A673 (cell line): ENCODE measurements around the gene STUB1. TPM values are rescaled to one million over a fixed set of nuclear protein-coding genes. Genes with fewer than 3 reads are reported as not detected.
A peak's percentile ranks its signal among the peaks of the same experiment; 100 is the strongest.

Experiments
- BruUV-seq: library from RNA; stranded (reverse); fragments of 400-500 nt; replicated peaks from 2 replicates; lab custom pipeline; 2021; lab: Mats Ljungman, UMichigan
- CTCF ChIA-PET: fragments of 300-600 bp; sonication (Branson Sonifier 250); formaldehyde crosslinking; loops from one replicate; lab custom pipeline; 2022; ENCODE audit warnings: antibody characterized with exemption; lab: Charles Lee
- POLR2A ChIA-PET: fragments of 300-600 bp; sonication (Branson Sonifier 250); formaldehyde crosslinking; loops from one replicate; lab custom pipeline; 2022; ENCODE audit warnings: antibody characterized with exemption; ENCODE audit not compliant: low non-redundant PET; lab: Charles Lee
- DNase-seq: peaks from one replicate; pipeline ENCODE4 v3.0.0-alpha.2; 2015; ENCODE audit warnings: low spot score
- H3K27ac ChIP-seq: fragments of 200-600 bp; sonication (generic); 2 replicates; pipeline ENCODE4 v1.5.1; 2016; ENCODE audit warnings: mixed run types, low read depth, mild to moderate bottlenecking, mixed read lengths, antibody characterized with exemption, low read length; ENCODE audit not compliant: poor library complexity, severe bottlenecking
- H3K27me3 ChIP-seq: fragments of 200-600 bp; sonication (generic); replicated peaks from 2 replicates; pipeline ENCODE4 v1.6.1; 2017; ENCODE audit warnings: mixed run types, low read depth, mild to moderate bottlenecking, mixed read lengths, antibody characterized with exemption, low read length; ENCODE audit not compliant: insufficient read depth, poor library complexity
- H3K36me3 ChIP-seq: fragments of 200-600 bp; sonication (generic); 2 replicates; pipeline ENCODE4 v1.6.1; 2016; ENCODE audit warnings: mixed run types, mild to moderate bottlenecking, mixed read lengths, antibody characterized with exemption, low read length; ENCODE audit not compliant: insufficient read depth, poor library complexity, severe bottlenecking
- H3K4me1 ChIP-seq: fragments of 200-600 bp; sonication (generic); 2 replicates; pipeline ENCODE4 v1.6.1; 2017; ENCODE audit warnings: mixed run types, mild to moderate bottlenecking, mixed read lengths, antibody characterized with exemption, low read length; ENCODE audit not compliant: insufficient read depth, poor library complexity, severe bottlenecking
- H3K4me3 ChIP-seq: fragments of 200-600 bp; sonication (generic); 2 replicates; pipeline ENCODE4 v1.5.1; 2016; ENCODE audit warnings: low read depth, mixed run types, mild to moderate bottlenecking, mixed read lengths, low read length; ENCODE audit not compliant: poor library complexity, severe bottlenecking
- H3K9me3 ChIP-seq: fragments of 200-600 bp; sonication (generic); 2 replicates; pipeline ENCODE4 v1.6.1; 2016; ENCODE audit warnings: mixed run types, low read depth, mild to moderate bottlenecking, mixed read lengths, antibody characterized with exemption, low read length; ENCODE audit not compliant: poor library complexity, severe bottlenecking
- CTCF ChIP-seq: fragments of 300-800, 200-600 bp; sonication (generic); conservative IDR thresholded peaks from 2 replicates; pipeline ENCODE4 v1.5.1; 2017; ENCODE audit warnings: low read depth, mild to moderate bottlenecking, antibody characterized with exemption, low read length, moderate library complexity, mixed read lengths
- EZH2 ChIP-seq: fragments of 200-600 bp; sonication (generic); IDR thresholded peaks from 2 replicates; pipeline ENCODE4 v1.6.1; 2017; ENCODE audit warnings: borderline replicate concordance, low read depth, mild to moderate bottlenecking, mixed read lengths, antibody characterized with exemption, low read length; ENCODE audit not compliant: poor library complexity, severe bottlenecking
- intact Hi-C: fragments of 100-400 bp; cut with micrococcal nuclease; formaldehyde crosslinking; loops from one replicate; pipeline ENCODE4 v1.10.0; 2022; ENCODE audit not compliant: unreplicated experiment
- total RNA-seq: library from RNA; stranded (reverse); gene quantifications from 2 replicates; pipeline ENCODE4 v1.2.3, GENCODE V29; 2021

Gene STUB1
- total RNA-seq, 1 experiment from 2014 or later, result 88.2 TPM

- CTCF ChIA-PET, result no interaction called here
- POLR2A ChIA-PET, result no interaction called here
- peak; percentile 96 for DNase-seq
- TF ChIP-seq CTCF (peak; percentile 76), EZH2 (no peak)
- peaks cover 3% of the 10 kb centered on the region for H3K4me1 ChIP-seq
- no TSS peak for BruUV-seq
- H3K27me3 ChIP-seq, result no peaks in the 10 kb centered on the region
- peak within 1 kb of the TSS; percentile 94 for H3K27ac ChIP-seq
- H3K36me3 ChIP-seq, result peaks cover 35% of the 10 kb centered on the region
- no peaks in the 10 kb centered on the region for H3K9me3 ChIP-seq
- intact Hi-C loops, result no loop called here
- peak within 1 kb of the TSS; percentile 99 for H3K4me3 ChIP-seq
Measured at GRCh38 chr16:667780-668518, 12.3 kb upstream of the STUB1 start, which contains the start of gene RHOT2. Gene RHOT2, plus strand, starts transcription at chr16:668132. Its CDS starts 68 bp downstream, at chr16:668200.

GRCh38 chr16:668519-669171, 11.6 kb upstream of the STUB1 start:
- DNase-seq, result no peak
- H3K4me1 ChIP-seq, result peaks cover 3% of the 10 kb centered on the region
- ChIA-PET POLR2A (interaction anchor here (0.6 kb wide), 1 partner anchor 18 kb away, joined by 3 read pairs; no protein-coding TSS in a partner anchor), CTCF (no interaction called here)
- peak overlapping the region; percentile 94 for H3K27ac ChIP-seq
- TF ChIP-seq EZH2 (no peak), CTCF (no peak)
- H3K4me3 ChIP-seq, result peak overlapping the region; percentile 99
- intact Hi-C loops, result no loop called here
- H3K36me3 ChIP-seq, result peaks cover 42% of the 10 kb centered on the region
- H3K9me3 ChIP-seq, result no peaks in the 10 kb centered on the region
- BruUV-seq, result no TSS peak
- no peaks in the 10 kb centered on the region for H3K27me3 ChIP-seq

- ChIA-PET POLR2A (no interaction called here), CTCF (no interaction called here)
- peaks cover 46% of the 10 kb centered on the region for H3K36me3 ChIP-seq
- DNase-seq, result no peak
- peaks cover 3% of the 10 kb centered on the region for H3K4me1 ChIP-seq
- H3K9me3 ChIP-seq, result no peaks in the 10 kb centered on the region
- BruUV-seq, result no TSS peak
- H3K27me3 ChIP-seq, result no peaks in the 10 kb centered on the region
- no peak overlapping the region for H3K27ac ChIP-seq
- TF ChIP-seq EZH2, result no peak
- intact Hi-C loops, result no loop called here
- no peak overlapping the region for H3K4me3 ChIP-seq
Measured at GRCh38 chr16:669666-670065, 10.5 kb upstream of the STUB1 start.
